Sigmoid colon (tissue), 7 donors: ENCODE data around the gene MYADML2. TPM values are rescaled to one million over a fixed set of nuclear protein-coding genes. Genes with fewer than 3 reads are reported as not detected.
"Not testable (repeated sequence)": the region's sequence is repeated elsewhere in the genome, so short reads cannot be mapped to it uniquely, and the experiment has no call there.

ENCODE experiments used
- DNase-seq: peaks from one replicate; pipeline ENCODE4 v3.0.0-alpha.2; 2019
- H3K27ac ChIP-seq, 4 donors: fragments of 200-600 bp; sonication (generic); one replicate each; pipeline ENCODE4 v1.5.1; 2016 to 2019; ENCODE audit warnings: mild to moderate bottlenecking in 1 of 4
- H3K27me3 ChIP-seq, 3 donors: fragments of 200-600 bp; sonication (generic); one replicate each; pipeline ENCODE4 v1.5.1; 2019; ENCODE audit warnings: mild to moderate bottlenecking in 1 of 3
- H3K36me3 ChIP-seq, 4 donors: fragments of 200-600 bp; sonication (generic); one replicate each; pipeline ENCODE4 v1.5.1; 2016 to 2019
- H3K4me1 ChIP-seq, 4 donors: fragments of 200-600 bp; sonication (generic); one replicate each; pipeline ENCODE4 v1.5.1; 2017 to 2019
- H3K4me3 ChIP-seq, 4 donors: fragments of 200-600 bp; sonication (generic); one replicate each; pipeline ENCODE4 v1.5.1; 2017 to 2019; ENCODE audit warnings: mild to moderate bottlenecking in 2 of 4, moderate library complexity in 1 of 4
- H3K9me3 ChIP-seq, 4 donors: fragments of 200-600 bp in 3 of 4; sonication (generic) in 3 of 4; one replicate each; pipeline versions ENCODE4 v1.5.1 to v1.6.1; 2013 to 2019
- EP300 ChIP-seq, 4 donors: sonication (generic); formaldehyde crosslinking; IDR thresholded peaks; one replicate each; pipeline ENCODE4 v1.6.1; 2017; ENCODE audit warnings: antibody characterized with exemption in 4 of 4
- POLR2A ChIP-seq, 2 donors: fragments of 450-650 bp; IDR thresholded peaks; one replicate each; pipeline ENCODE4 v1.6.1; 2016; ENCODE audit warnings: antibody characterized with exemption in 2 of 2, mild to moderate bottlenecking in 2 of 2, moderate library complexity in 2 of 2
- POLR2AphosphoS5 ChIP-seq, 4 donors: sonication (generic); formaldehyde crosslinking; IDR thresholded peaks; one replicate each; pipeline ENCODE4 v1.6.1; 2017; ENCODE audit warnings: antibody characterized with exemption in 4 of 4
- WGBS, 2 donors: extraction: QIAGEN DNeasy Blood & Tissue Kit; methylation state at CpG; one replicate each; pipeline ENCODE4 v1.1.7; 2013; 5-methylcytosine and 5-hydroxymethylcytosine counted together
- intact Hi-C: fragments of 100-400 bp; cut with DNase I; formaldehyde crosslinking; loops from one replicate; pipeline ENCODE4 v1.15.1; 2023
- polyA plus RNA-seq, 3 donors: library from polyadenylated mRNA; stranded (reverse); fragments of 200-250 nt; gene quantifications; one replicate each; pipeline ENCODE4 v1.2.3, GENCODE V29; 2013
- total RNA-seq, 4 donors: library from RNA; depleted of rRNA; stranded (reverse); fragments of >200 nt; gene quantifications; one replicate each; pipeline ENCODE4 v1.1.0, GENCODE V29; 2016
- TF ChIP-seq, protein P1 (sequence below), 4 experiments: fragments of 450-650 bp in 3 of 4; fragments of 200-600 bp in 1 of 4; IDR thresholded peaks; one replicate each; pipeline ENCODE4 v1.5.1; 2016 to 2019; ENCODE audit warnings: antibody characterized with exemption in 4 of 4, mild to moderate bottlenecking in 3 of 4, moderate library complexity in 2 of 4
- donor health status: healthy with polysubstance abuse.
- donor health status: Bipolar disorder and iron deficiency.
- donor health status: healthy.

The MYADML2 gene
- total and polyA plus RNA-seq, 7 donors, result not detected

DNA sequence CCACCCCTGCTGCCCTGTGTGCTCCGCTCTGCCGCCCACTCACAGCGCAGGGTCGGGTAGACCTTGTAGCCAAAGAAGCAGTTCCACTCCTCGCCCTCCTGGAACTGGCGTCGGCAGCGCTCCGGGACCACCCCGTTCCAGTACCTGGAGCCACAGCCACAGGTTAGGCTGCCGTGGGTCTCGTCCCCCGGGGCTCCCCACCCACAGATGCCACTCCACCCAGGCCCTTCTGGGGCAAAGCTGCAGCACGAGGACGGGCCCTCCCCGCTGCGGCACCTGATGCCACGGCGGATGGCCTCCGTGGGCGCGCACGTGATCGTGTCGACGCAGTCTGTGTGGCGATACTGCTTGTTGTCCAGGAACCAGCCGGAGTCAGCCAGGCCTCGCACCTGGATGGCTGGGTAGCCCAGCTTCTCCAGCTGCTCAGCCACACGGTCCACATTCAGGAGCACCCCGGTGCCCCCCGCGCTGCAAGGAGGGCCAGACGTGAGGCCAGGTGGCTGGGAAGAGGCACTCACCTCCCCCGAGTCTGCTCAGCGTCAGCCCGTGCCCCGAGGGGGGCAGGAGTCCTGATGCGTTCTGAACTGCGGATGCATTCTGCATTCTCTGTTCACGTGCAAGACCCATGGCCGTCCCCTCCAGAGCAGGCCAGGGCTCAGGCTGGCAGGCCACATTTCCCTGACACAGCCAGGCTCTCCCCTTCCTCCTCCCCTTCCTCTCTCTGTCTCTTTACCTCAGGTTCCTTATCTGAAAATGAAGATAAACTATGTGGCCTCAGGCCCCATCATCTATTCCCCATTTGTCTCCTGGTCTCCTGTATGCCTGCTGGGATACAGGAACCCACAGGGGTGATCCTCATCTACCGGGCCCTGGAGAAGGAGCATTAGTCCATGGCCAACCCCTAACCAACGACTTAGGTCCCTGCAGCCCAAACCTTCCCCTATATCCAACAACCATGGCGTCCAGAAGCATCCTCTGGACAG, 9.9 kb upstream of the MYADML2 start:
- no peaks in the 10 kb centered on the region for H3K9me3 ChIP-seq
- DNase-seq, result no peak
- TF ChIP-seq EP300 (IDR thresholded peaks at IDR 0.05) (no peak), POLR2A (IDR thresholded peaks at IDR 0.05) (no peak), POLR2AphosphoS5 (IDR thresholded peaks at IDR 0.05) (no peak)
- TF ChIP-seq, protein P1, sequence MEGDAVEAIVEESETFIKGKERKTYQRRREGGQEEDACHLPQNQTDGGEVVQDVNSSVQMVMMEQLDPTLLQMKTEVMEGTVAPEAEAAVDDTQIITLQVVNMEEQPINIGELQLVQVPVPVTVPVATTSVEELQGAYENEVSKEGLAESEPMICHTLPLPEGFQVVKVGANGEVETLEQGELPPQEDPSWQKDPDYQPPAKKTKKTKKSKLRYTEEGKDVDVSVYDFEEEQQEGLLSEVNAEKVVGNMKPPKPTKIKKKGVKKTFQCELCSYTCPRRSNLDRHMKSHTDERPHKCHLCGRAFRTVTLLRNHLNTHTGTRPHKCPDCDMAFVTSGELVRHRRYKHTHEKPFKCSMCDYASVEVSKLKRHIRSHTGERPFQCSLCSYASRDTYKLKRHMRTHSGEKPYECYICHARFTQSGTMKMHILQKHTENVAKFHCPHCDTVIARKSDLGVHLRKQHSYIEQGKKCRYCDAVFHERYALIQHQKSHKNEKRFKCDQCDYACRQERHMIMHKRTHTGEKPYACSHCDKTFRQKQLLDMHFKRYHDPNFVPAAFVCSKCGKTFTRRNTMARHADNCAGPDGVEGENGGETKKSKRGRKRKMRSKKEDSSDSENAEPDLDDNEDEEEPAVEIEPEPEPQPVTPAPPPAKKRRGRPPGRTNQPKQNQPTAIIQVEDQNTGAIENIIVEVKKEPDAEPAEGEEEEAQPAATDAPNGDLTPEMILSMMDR (IDR thresholded peaks at IDR 0.05), result no peak
- peaks cover 29 to 79% (median 46%) of the 10 kb centered on the region in 3 donors for H3K27me3 ChIP-seq
- H3K4me3 ChIP-seq, result no peak overlapping the region
- intact Hi-C loops, result no loop called here
- no peaks in the 10 kb centered on the region for H3K36me3 ChIP-seq
- 88 to 90% methylated on average over 45 of the region's 45 CpGs for WGBS, 2 donors
- H3K27ac ChIP-seq, result no peak overlapping the region
- peaks cover 0 to 27% (median 21%) of the 10 kb centered on the region in 4 donors for H3K4me1 ChIP-seq

DNA sequence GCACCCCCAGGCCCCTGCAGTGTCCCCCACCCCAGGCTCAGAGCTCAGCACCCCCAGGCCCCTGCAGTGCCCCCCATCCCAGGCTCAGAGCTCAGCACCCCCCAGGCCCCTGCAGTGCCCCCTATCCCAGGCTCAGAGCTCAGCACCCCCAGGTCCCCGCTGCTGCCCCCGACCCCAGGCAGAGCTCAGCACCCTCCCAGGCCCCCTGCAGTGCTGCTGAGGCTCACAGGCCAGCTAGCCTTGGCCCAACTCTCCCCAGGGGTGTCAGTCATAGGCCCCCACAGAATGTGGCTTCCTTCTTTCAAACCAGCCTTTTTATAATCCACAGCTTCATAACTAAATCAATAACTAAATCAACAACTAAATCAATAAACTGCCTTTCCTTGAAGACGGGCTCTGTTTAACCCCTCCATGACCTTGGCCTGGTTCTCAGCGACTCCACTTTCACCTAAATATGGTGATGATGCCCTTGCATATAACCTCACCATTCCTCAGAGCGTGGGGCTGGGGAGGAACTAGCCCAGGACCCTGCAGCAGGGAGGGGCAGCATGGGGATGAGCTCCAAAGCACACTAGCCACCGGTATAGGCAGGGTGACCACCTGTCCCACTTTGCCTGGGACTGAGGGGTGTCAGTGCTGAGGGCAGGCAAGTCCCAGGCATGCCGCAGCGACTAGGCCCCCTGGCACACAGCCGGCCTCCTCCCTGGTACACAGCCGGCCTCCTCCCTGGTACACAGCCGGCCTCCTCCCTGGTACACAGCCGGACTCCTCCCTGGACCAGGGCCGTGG, 8.9 kb upstream of the MYADML2 start:
- no peak overlapping the region for H3K27ac ChIP-seq
- intact Hi-C loops, result no loop called here
- peaks cover 0 to 18% (median 16%) of the 10 kb centered on the region in 4 donors for H3K4me1 ChIP-seq
- DNase-seq, result no peak
- peaks cover 24 to 69% (median 39%) of the 10 kb centered on the region in 3 donors for H3K27me3 ChIP-seq
- TF ChIP-seq POLR2A (IDR thresholded peaks at IDR 0.05) (no peak), EP300 (IDR thresholded peaks at IDR 0.05) (no peak), POLR2AphosphoS5 (IDR thresholded peaks at IDR 0.05) (no peak)
- TF ChIP-seq, protein P1 (IDR thresholded peaks at IDR 0.05), result no peak
- no peaks in the 10 kb centered on the region for H3K9me3 ChIP-seq
- 77 to 87% methylated on average over 13 of the region's 13 CpGs for WGBS, 2 donors
- H3K36me3 ChIP-seq, result no peaks in the 10 kb centered on the region
- H3K4me3 ChIP-seq, result no peak overlapping the region

DNA sequence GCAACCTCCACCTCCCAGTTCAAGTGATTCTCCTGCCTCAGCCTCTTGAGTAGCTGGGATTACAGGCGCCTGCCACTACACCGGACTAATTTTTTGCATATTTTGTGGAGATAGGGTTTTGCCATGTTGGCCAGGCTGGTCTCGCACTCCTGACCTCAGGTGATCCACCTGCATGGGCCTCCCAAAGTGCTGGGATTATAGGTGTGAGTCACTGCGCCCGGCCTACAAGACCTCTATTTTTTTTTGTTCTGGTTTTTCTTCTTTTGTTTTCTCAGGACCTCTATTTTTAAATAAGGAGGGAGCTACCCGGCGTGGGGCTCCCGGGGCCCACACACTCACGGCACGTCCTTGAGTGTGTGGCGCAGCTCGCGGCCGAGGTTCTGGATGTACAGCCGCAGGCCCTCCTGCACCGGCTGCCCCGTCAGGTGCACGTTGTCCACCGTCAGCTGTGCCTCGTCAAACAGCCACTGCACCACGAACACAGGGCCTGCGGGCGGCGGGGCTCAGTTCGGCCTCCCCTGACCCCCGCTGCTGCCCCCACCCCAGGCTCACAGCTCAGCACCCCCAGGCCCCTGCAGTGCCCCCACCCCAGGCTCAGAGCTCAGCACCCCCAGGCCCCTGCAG, 8.1 kb upstream of the MYADML2 start:
- Histone ChIP-seq H3K4me3 (no peak overlapping the region), H3K27me3 (peaks cover 18 to 63% (median 31%) of the 10 kb centered on the region in 3 donors), H3K9me3 (no peaks in the 10 kb centered on the region), H3K36me3 (no peaks in the 10 kb centered on the region), H3K4me1 (peaks cover 0 to 11% (median 11%) of the 10 kb centered on the region in 4 donors), H3K27ac (no peak overlapping the region)
- TF ChIP-seq POLR2A (IDR thresholded peaks at IDR 0.05), result no peak
- TF ChIP-seq EP300 (IDR thresholded peaks at IDR 0.05), result no peak
- TF ChIP-seq, protein P1 (IDR thresholded peaks at IDR 0.05), result no peak
- TF ChIP-seq POLR2AphosphoS5 (IDR thresholded peaks at IDR 0.05), result no peak
- no peak for DNase-seq
- 89 to 92% methylated on average over 26 of the region's 26 CpGs for WGBS, 2 donors
- intact Hi-C loops, result no loop called here

DNA sequence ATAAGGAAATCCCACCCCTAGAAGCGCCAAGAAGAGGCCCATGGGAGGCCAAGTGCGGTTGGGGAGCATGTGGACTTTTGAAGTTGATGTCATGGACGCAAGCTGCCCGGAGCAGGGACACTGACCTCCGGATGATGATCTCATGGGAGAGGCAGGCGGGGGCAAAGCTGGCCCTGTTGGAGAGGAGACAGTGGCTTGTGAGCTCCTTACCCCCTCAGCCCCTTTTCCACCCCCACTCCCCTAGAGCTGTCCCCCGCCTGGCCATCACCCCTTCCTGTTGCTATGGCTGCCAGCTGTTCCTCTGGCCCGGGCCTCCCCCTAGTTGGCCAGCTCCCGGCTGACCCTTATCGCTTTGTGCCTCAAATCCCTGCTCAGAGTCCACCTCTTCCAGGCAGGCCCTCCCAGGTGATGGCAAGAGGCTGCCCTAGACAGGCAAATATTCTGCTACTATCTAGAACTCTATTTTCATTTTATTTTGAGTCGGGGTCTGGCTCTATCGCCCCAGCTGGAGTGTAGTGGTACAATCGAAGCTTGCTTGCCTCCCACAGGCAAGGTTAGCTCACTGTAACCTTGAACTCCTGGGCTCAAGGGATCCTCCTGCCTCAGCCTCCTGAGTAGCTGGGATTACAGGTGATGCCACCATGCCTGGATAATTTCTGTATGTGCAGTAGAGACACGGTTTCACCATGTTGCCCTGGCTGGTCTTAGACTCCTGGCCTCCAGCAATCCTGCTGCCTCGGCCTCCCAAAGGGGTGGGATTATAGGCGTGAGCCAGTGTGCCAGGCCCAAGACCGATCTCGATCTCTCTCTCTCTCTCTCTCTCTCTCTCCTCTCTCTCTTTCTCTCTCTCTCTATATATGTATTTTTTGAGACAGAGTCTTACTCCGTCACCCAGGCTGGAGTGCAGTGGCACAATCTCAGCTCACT, 7.4 kb upstream of the MYADML2 start:
- 86 to 87% methylated on average over 19 of the region's 19 CpGs for WGBS, 2 donors
- Histone ChIP-seq H3K4me3 (no peak overlapping the region), H3K27ac (no peak overlapping the region), H3K36me3 (no peaks in the 10 kb centered on the region), H3K9me3 (no peaks in the 10 kb centered on the region), H3K4me1 (peaks cover 0 to 4% (median 4%) of the 10 kb centered on the region in 4 donors), H3K27me3 (peaks cover 11 to 55% (median 25%) of the 10 kb centered on the region in 3 donors)
- no peak for DNase-seq
- intact Hi-C loops, result no loop called here
- no peak for TF ChIP-seq POLR2AphosphoS5 (IDR thresholded peaks at IDR 0.05)
- TF ChIP-seq, protein P1 (IDR thresholded peaks at IDR 0.05), result no peak
- no peak for TF ChIP-seq POLR2A (IDR thresholded peaks at IDR 0.05)
- TF ChIP-seq EP300 (IDR thresholded peaks at IDR 0.05), result no peak

DNA sequence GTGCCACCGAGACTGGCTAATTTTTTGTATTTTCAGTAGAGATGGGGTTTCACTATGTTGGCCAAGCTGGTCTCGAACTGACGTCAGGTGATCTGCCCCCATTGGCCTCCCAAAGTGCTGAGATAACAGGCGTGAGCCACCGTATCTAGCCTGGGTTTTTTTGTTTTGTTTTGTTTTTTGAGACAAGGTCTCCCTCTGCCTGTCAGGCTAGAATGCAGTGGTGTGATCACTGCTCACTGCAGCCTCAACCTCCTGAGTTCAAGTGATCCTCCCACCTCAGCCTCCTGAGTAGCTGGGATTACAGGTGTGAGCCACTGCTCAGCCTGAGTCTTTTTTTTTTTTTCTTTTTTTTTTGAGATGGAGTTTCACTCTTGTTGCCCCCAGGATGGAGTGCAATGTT, 6.4 kb upstream of the MYADML2 start:
- H3K4me1 ChIP-seq, H3K27ac ChIP-seq, H3K9me3 ChIP-seq, intact Hi-C loops, H3K4me3 ChIP-seq, H3K36me3 ChIP-seq, DNase-seq: not testable (repeated sequence)
- H3K27me3 ChIP-seq, result peaks cover 2 to 45% (median 16%) of the 10 kb centered on the region in 3 donors
- WGBS, 2 donors, result 64 to 77% methylated on average over 5 of the region's 5 CpGs
